ENCODE data around the gene CKLF. TPM values are rescaled to one million over a fixed set of nuclear protein-coding genes. Genes with fewer than 3 reads are reported as not detected.

Gene CKLF, protein sequence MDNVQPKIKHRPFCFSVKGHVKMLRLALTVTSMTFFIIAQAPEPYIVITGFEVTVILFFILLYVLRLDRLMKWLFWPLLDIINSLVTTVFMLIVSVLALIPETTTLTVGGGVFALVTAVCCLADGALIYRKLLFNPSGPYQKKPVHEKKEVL
- total RNA-seq: 102 and 110 TPM in 2 replicates

- intact Hi-C loops (cut with micrococcal nuclease): loop anchor here (1.0 to 2.0 kb wide), 5 partner anchors 11 to 53 kb away; no protein-coding TSS in a partner anchor
- peak; percentile 94 for DNase-seq (ENCODE audit: low spot score)
- Mint-ChIP-seq H3K27ac (peak within 1 kb of the TSS; percentile 93), H3K4me1 (ENCODE audit: low read depth) (peaks cover 64% of the 10 kb centered on the region), H3K36me3 (ENCODE audit: low read depth) (peaks cover 41% of the 10 kb centered on the region), H3K4me3 (ENCODE audit: low read depth) (peak within 1 kb of the TSS; percentile 98), H3K9me3 (no peaks in the 10 kb centered on the region), H3K27me3 (ENCODE audit: low read depth) (no peaks in the 10 kb centered on the region)
Observed at GRCh38 chr16:66552286-66553177, at the start of gene CKLF. CKLF (plus strand) TSS chr16:66552576; CDS start chr16:66552716, 140 bp downstream.

GRCh38 chr16:66503030-66503429 is 49.3 kb upstream of the CKLF start:
- Mint-ChIP-seq H3K9me3 (no peaks in the 10 kb centered on the region), H3K4me3 (ENCODE audit: low read depth) (no peak overlapping the region), H3K27me3 (ENCODE audit: low read depth) (peaks cover 9% of the 10 kb centered on the region), H3K4me1 (ENCODE audit: low read depth) (peaks cover 3% of the 10 kb centered on the region), H3K27ac (no peak overlapping the region), H3K36me3 (ENCODE audit: low read depth) (no peaks in the 10 kb centered on the region)
- no peak for DNase-seq (ENCODE audit: low spot score)
- intact Hi-C loops (cut with micrococcal nuclease): no loop called here

DNA sequence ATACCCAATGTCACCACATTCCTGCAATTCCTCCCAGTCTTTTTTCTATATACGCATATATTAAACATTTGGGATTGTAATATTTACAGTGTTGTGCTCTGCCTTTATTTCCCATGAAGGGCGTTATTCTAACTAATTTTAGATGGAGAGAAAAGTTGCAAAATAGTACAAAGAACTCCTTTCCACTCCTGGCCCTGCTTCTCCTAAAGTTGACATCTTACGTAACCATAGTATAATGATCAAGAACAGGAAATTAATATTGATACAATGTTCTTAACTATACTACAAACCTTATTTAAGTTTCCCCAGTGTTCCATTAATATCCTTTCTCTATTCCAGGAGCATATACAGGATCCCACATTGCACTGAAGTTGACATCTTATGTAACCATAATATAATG is 48.8 kb upstream of the CKLF start:
- Mint-ChIP-seq H3K4me1 (ENCODE audit: low read depth) (peaks cover 3% of the 10 kb centered on the region), H3K27me3 (ENCODE audit: low read depth) (peaks cover 6% of the 10 kb centered on the region)

DNA sequence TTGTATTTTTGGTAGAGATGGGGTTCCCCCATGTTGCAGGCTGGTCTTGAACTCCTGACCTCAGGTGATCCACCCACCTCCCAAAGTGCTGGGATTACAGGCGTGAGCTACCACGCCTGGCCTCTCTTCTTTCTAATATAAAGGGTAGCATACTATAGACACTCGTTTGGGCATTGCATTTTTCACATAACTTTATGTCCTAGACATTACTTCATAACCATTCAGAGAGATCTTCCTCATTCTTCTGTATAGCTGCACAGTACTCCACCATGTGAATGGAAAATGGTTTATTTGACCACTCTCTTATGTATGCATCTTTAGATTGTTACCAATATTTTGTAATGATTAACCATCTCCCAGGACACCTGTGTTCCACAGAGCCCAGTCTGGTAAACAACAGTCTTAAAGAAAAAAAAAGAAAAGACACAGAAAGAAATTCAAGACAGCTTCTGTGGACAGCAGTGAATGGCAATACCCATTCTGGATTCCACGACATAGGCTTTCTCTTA is 44.6 kb upstream of the CKLF start:
- intact Hi-C loops (cut with micrococcal nuclease): no loop called here
- Mint-ChIP-seq H3K36me3 (ENCODE audit: low read depth) (peaks cover 3% of the 10 kb centered on the region), H3K27ac (no peak overlapping the region), H3K9me3 (no peaks in the 10 kb centered on the region), H3K4me1 (ENCODE audit: low read depth) (peaks cover 5% of the 10 kb centered on the region), H3K27me3 (ENCODE audit: low read depth) (no peaks in the 10 kb centered on the region), H3K4me3 (ENCODE audit: low read depth) (no peak overlapping the region)
- no peak for DNase-seq (ENCODE audit: low spot score)

More for the DNA sequence above, 48.8 kb upstream of the CKLF start:
- H3K4me3 Mint-ChIP-seq (ENCODE audit: low read depth): no peak overlapping the region
- no peaks in the 10 kb centered on the region for H3K36me3 Mint-ChIP-seq (ENCODE audit: low read depth)
- no peak for DNase-seq (ENCODE audit: low spot score)
- intact Hi-C loops (cut with micrococcal nuclease): no loop called here
- H3K27ac Mint-ChIP-seq: no peak overlapping the region
- H3K9me3 Mint-ChIP-seq: no peaks in the 10 kb centered on the region

GRCh38 chr16:66508248-66508913 is 44.0 kb upstream of the CKLF start:
- H3K4me3 Mint-ChIP-seq (ENCODE audit: low read depth): no peak overlapping the region
- H3K27me3 Mint-ChIP-seq (ENCODE audit: low read depth): no peaks in the 10 kb centered on the region
- peaks cover 5% of the 10 kb centered on the region for H3K36me3 Mint-ChIP-seq (ENCODE audit: low read depth)
- no peaks in the 10 kb centered on the region for H3K9me3 Mint-ChIP-seq
- intact Hi-C loops (cut with micrococcal nuclease): no loop called here
- H3K27ac Mint-ChIP-seq: no peak overlapping the region
- DNase-seq (ENCODE audit: low spot score): no peak
- peaks cover 2% of the 10 kb centered on the region for H3K4me1 Mint-ChIP-seq (ENCODE audit: low read depth)

DNA sequence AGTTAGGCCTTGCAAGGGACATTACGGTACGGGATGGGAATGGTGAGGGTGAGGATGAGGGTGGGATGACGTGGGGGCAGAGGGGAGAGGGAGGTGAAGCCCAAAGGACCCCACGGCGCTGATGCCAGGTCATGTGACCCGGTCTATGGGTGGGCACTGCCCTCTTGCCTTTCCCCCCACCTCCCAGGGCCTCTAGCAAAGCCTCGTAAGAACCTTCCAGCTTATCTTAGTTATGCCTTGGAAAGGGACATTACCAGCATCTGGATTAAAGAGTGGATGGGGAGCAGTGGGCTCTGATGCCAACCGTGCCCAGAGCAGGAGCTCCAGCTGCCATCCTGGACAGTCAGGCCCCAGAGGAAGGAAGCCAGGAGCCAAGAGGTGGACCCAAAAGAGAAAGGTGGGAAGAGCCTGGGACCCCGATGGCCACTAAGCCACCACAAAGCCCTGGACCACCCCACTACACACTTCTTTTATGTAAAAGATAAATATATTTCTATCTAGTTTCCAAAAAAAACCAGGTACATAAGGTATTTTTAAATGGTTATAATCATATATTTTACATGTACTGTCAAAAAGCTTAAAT is 43.4 kb upstream of the CKLF start:
- Mint-ChIP-seq H3K9me3 (no peaks in the 10 kb centered on the region), H3K27ac (no peak overlapping the region), H3K36me3 (ENCODE audit: low read depth) (peaks cover 5% of the 10 kb centered on the region), H3K4me1 (ENCODE audit: low read depth) (peaks cover 2% of the 10 kb centered on the region), H3K4me3 (ENCODE audit: low read depth) (no peak overlapping the region), H3K27me3 (ENCODE audit: low read depth) (no peaks in the 10 kb centered on the region)
- DNase-seq (ENCODE audit: low spot score): no peak
- intact Hi-C loops (cut with micrococcal nuclease): no loop called here

DNA sequence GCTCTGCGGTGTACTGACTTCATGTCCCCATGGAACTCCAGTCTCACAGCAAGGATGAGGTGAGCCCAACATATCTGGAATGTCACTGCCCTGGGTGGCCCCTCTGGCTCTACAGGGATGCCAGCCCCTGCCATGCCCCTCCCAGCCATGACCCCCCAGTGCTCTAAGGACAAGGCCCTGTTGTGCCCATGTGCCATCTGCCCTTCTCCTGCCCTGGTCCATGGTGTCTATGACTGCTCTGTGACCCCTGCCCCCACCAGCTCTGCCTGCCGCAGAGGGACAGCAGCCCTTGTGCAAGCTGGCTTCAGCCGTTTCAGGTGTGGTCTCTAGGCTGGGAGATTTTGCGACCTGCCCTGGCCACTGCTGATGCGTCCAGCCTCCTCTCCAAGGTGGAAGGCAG is 42.8 kb upstream of the CKLF start:
- Mint-ChIP-seq H3K36me3 (ENCODE audit: low read depth) (peaks cover 5% of the 10 kb centered on the region), H3K4me3 (ENCODE audit: low read depth) (no peak overlapping the region), H3K27me3 (ENCODE audit: low read depth) (no peaks in the 10 kb centered on the region), H3K9me3 (no peaks in the 10 kb centered on the region), H3K27ac (no peak overlapping the region), H3K4me1 (ENCODE audit: low read depth) (peaks cover 2% of the 10 kb centered on the region)
- no peak for DNase-seq (ENCODE audit: low spot score)
- intact Hi-C loops (cut with micrococcal nuclease): no loop called here

GRCh38 chr16:66510298-66510697 is 42.1 kb upstream of the CKLF start:
- Mint-ChIP-seq H3K9me3 (no peaks in the 10 kb centered on the region), H3K36me3 (ENCODE audit: low read depth) (peaks cover 5% of the 10 kb centered on the region), H3K27ac (no peak overlapping the region), H3K4me3 (ENCODE audit: low read depth) (no peak overlapping the region), H3K27me3 (ENCODE audit: low read depth) (no peaks in the 10 kb centered on the region), H3K4me1 (ENCODE audit: low read depth) (peaks cover 4% of the 10 kb centered on the region)
- intact Hi-C loops (cut with micrococcal nuclease): no loop called here
- no peak for DNase-seq (ENCODE audit: low spot score)

- intact Hi-C loops (cut with micrococcal nuclease): no loop called here
- Mint-ChIP-seq H3K4me1 (ENCODE audit: low read depth) (peaks cover 11% of the 10 kb centered on the region), H3K9me3 (no peaks in the 10 kb centered on the region), H3K27ac (no peak overlapping the region), H3K27me3 (ENCODE audit: low read depth) (no peaks in the 10 kb centered on the region), H3K36me3 (ENCODE audit: low read depth) (peaks cover 5% of the 10 kb centered on the region), H3K4me3 (ENCODE audit: low read depth) (no peak overlapping the region)
- DNase-seq (ENCODE audit: low spot score): no peak
Observed at GRCh38 chr16:66510711-66511601, 41.4 kb upstream of the CKLF start.

GRCh38 chr16:66511602-66512271 is 40.6 kb upstream of the CKLF start:
- Mint-ChIP-seq H3K27me3 (ENCODE audit: low read depth) (no peaks in the 10 kb centered on the region), H3K9me3 (no peaks in the 10 kb centered on the region), H3K36me3 (ENCODE audit: low read depth) (peaks cover 10% of the 10 kb centered on the region), H3K4me1 (ENCODE audit: low read depth) (peaks cover 18% of the 10 kb centered on the region), H3K27ac (no peak overlapping the region), H3K4me3 (ENCODE audit: low read depth) (no peak overlapping the region)
- no peak for DNase-seq (ENCODE audit: low spot score)
- intact Hi-C loops (cut with micrococcal nuclease): no loop called here

DNA sequence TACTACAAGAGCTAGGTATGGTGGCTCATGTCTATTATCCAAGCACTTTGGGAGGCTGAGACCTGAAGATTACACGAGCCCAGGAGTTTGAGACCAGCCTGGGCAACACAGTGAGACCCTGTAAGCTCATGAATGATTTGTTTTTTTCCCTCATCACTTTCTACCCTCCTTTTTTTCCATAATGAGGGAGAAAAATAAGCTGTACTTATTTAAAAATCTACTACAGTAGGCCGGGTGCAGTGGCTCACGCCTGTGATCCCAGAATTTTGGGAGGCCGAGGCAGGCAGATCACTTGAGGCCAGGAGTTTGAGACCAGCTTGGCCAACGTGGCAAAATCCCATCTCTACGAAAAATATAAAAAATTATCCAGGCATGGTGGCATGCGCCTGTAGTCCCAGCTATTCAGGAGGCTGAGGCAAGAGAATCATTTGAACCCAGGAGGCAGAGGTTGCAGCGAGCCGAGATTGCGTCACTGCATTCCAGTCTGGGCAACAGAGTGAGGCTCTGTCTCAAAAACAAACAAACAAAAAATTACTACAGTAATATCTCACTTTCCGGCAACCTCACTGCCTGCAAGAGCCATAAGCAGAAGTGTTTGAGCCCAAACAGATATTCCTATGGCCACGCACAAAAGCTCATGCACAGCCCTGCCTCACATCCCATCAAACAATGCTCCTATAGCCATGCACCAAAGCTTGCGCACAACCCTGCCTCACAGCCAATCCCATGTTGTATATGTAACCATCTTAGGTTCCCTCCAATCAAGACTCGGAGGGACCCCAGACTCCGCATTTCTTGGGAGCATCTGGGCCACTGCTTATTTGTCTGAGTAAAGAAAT is 39.9 kb upstream of the CKLF start:
- H3K27me3 Mint-ChIP-seq (ENCODE audit: low read depth): no peaks in the 10 kb centered on the region
- DNase-seq (ENCODE audit: low spot score): no peak
- H3K4me3 Mint-ChIP-seq (ENCODE audit: low read depth): no peak overlapping the region
- intact Hi-C loops (cut with micrococcal nuclease): no loop called here
- peaks cover 25% of the 10 kb centered on the region for H3K4me1 Mint-ChIP-seq (ENCODE audit: low read depth)
- peaks cover 10% of the 10 kb centered on the region for H3K36me3 Mint-ChIP-seq (ENCODE audit: low read depth)
- no peak overlapping the region for H3K27ac Mint-ChIP-seq
- H3K9me3 Mint-ChIP-seq: no peaks in the 10 kb centered on the region

All from activated T-helper 2 cell treated with anti-CD3 and anti-CD28 coated beads, Interferon-gamma antibody, Interleukin-2, Interleukin-4, amounts not matched to agents 10 μg/mL and 5 μg/mL and 100 μg/mL, durations not matched to agents 14 hours and 24 hours and 36 hours (primary cell).